GM06990 (cell line): ENCODE results near the gene PILRB.
"Not testable (repeated sequence)": the region's sequence is repeated elsewhere in the genome, so short reads cannot be mapped to it uniquely, and the experiment has no call there.

ENCODE experiments used
- DNase-seq: peaks from one replicate; pipeline ENCODE4 v3.0.0-alpha.2; 2011; ENCODE audit not compliant: insufficient read length; ENCODE audit errors: extremely low read depth
- H3K27me3 ChIP-seq: replicated peaks from 2 replicates; pipeline ENCODE4 v1.6.0; 2011; ENCODE audit warnings: low read length; ENCODE audit not compliant: control insufficient read depth, insufficient read depth
- H3K36me3 ChIP-seq: 2 replicates; pipeline ENCODE4 v1.5.1; 2011; ENCODE audit warnings: low read length; ENCODE audit not compliant: control insufficient read depth, insufficient read depth
- H3K4me3 ChIP-seq: replicated peaks from 2 replicates; pipeline ENCODE4 v1.5.1; 2011; ENCODE audit warnings: low read depth, mild to moderate bottlenecking, control low read depth, low read length
- CTCF ChIP-seq: IDR thresholded peaks from 2 replicates; pipeline ENCODE4 v1.5.1; 2011; ENCODE audit warnings: low read length, control low read depth, mild to moderate bottlenecking, inconsistent platforms; ENCODE audit not compliant: insufficient read depth, poor library complexity, severe bottlenecking

The PILRB gene

GRCh38 chr7:100358027-100358856 lies at the start of gene PILRB:
TSS of gene PILRB (plus strand) at chr7:100358117. CDS start at chr7:100358303, 186 bp downstream.
- Histone ChIP-seq H3K4me3 (no peak within 1 kb of the TSS), H3K27me3 (no peaks in the 10 kb centered on the region), H3K36me3 (peaks cover 39% of the 10 kb centered on the region)
- TF ChIP-seq CTCF = peak; percentile 24
- DNase-seq = no peak

GRCh38 chr7:100318329-100318728 lies 39.6 kb upstream of the PILRB start:
- not testable (repeated sequence) for H3K4me3 ChIP-seq, H3K27me3 ChIP-seq, H3K36me3 ChIP-seq, DNase-seq

GRCh38 chr7:100321648-100322047 lies 36.3 kb upstream of the PILRB start:
- not testable (repeated sequence) for H3K27me3 ChIP-seq, DNase-seq, H3K36me3 ChIP-seq, H3K4me3 ChIP-seq

- not testable (repeated sequence) for H3K36me3 ChIP-seq, H3K27me3 ChIP-seq, H3K4me3 ChIP-seq, DNase-seq
Measured at GRCh38 chr7:100324194-100324593, 33.7 kb upstream of the PILRB start.

- not testable (repeated sequence) for DNase-seq, H3K4me3 ChIP-seq, H3K36me3 ChIP-seq, H3K27me3 ChIP-seq
Measured at GRCh38 chr7:100325671-100326070, 32.2 kb upstream of the PILRB start.

GRCh38 chr7:100326914-100327313 lies 31.0 kb upstream of the PILRB start:
- H3K4me3 ChIP-seq, DNase-seq, H3K27me3 ChIP-seq, H3K36me3 ChIP-seq: not testable (repeated sequence)

GRCh38 chr7:100335566-100336466 lies 22.1 kb upstream of the PILRB start:
- peak; percentile 92 for DNase-seq
- H3K27me3 ChIP-seq, H3K36me3 ChIP-seq: not testable (repeated sequence)
- peak overlapping the region; percentile 84 for H3K4me3 ChIP-seq

GRCh38 chr7:100338083-100338696 lies 19.7 kb upstream of the PILRB start:
- DNase-seq, H3K27me3 ChIP-seq, H3K4me3 ChIP-seq, H3K36me3 ChIP-seq: not testable (repeated sequence)

- not testable (repeated sequence) for H3K36me3 ChIP-seq, H3K4me3 ChIP-seq, H3K27me3 ChIP-seq, DNase-seq
Measured at GRCh38 chr7:100341286-100341685, 16.6 kb upstream of the PILRB start.
